Astrocyte (in vitro differentiated cells and primary cell): ENCODE results near the gene UVSSA.

Experiments used
- CTCF ChIP-seq: IDR thresholded peaks from 2 replicates; pipeline ENCODE4 v1.5.1; 2011; ENCODE audit warnings: low read depth, mild to moderate bottlenecking, inconsistent platforms, low read length, moderate library complexity; ENCODE audit not compliant: insufficient read depth
- EZH2 ChIP-seq: IDR thresholded peaks from 2 replicates; pipeline ENCODE4 v1.6.1; 2012; ENCODE audit warnings: mild to moderate bottlenecking, low read length, inconsistent platforms; ENCODE audit not compliant: insufficient read depth

- TF ChIP-seq CTCF (no peak), EZH2 (no peak)
These were observed 14.4 kb downstream of the UVSSA start for GRCh38 chr4:1361431-1361830.
